Fibroblast of skin of left biceps (primary cell): ENCODE data around the gene BPIFB3.

Experiments used
- DNase-seq, 2 experiments: peaks; one replicate each; pipeline ENCODE4 v3.0.0-alpha.2; 2013; ENCODE audit warnings: low read depth in 2 of 2

The BPIFB3 gene

GRCh38 chr20:33061658-33062028 lies 7.9 kb downstream of the BPIFB3 start:
- DNase-seq: no peak

GRCh38 chr20:33062105-33062824 lies 8.6 kb downstream of the BPIFB3 start:
- no peak for DNase-seq

GRCh38 chr20:33062825-33063149 lies 9.1 kb downstream of the BPIFB3 start:
- no peak for DNase-seq

GRCh38 chr20:33063271-33063670 lies 9.6 kb downstream of the BPIFB3 start:
- no peak for DNase-seq

GRCh38 chr20:33064572-33065287 lies 11.0 kb downstream of the BPIFB3 start:
- DNase-seq: no peak

- DNase-seq: no peak
These were observed 12.1 kb downstream of the BPIFB3 start for GRCh38 chr20:33065785-33066184.

GRCh38 chr20:33067806-33068205 lies 14.1 kb downstream of the BPIFB3 start:
- DNase-seq: no peak

GRCh38 chr20:33068251-33068939 lies 14.7 kb downstream of the BPIFB3 start:
- DNase-seq: no peak

GRCh38 chr20:33069673-33070072 lies 16.0 kb downstream of the BPIFB3 start:
- no peak for DNase-seq

GRCh38 chr20:33070111-33071053 lies 16.7 kb downstream of the BPIFB3 start:
- no peak for DNase-seq

- no peak for DNase-seq
These were observed 17.5 kb downstream of the BPIFB3 start for GRCh38 chr20:33071198-33071597.

GRCh38 chr20:33072362-33072761 lies 18.7 kb downstream of the BPIFB3 start:
- no peak for DNase-seq

GRCh38 chr20:33072813-33073212 lies 19.1 kb downstream of the BPIFB3 start:
- no peak for DNase-seq

GRCh38 chr20:33074675-33075074 lies 21.0 kb downstream of the BPIFB3 start:
- no peak for DNase-seq

GRCh38 chr20:33075281-33075680 lies 21.6 kb downstream of the BPIFB3 start:
- no peak for DNase-seq

GRCh38 chr20:33076662-33077372 lies 23.1 kb downstream of the BPIFB3 start:
- no peak for DNase-seq

GRCh38 chr20:33079259-33079658 lies 25.6 kb downstream of the BPIFB3 start, which contains the start of gene BPIFB4:
BPIFB4 (plus strand) TSS chr20:33079643; CDS start chr20:33081527, 1,884 bp downstream.
- peak; percentile 28 to 41 for DNase-seq

GRCh38 chr20:33081411-33082154 lies 27.9 kb downstream of the BPIFB3 start:
- no peak for DNase-seq

- no peak for DNase-seq
These were observed 28.8 kb downstream of the BPIFB3 start for GRCh38 chr20:33082546-33082945.
